ENCODE data around the gene TMEM175.

GRCh38 chr4:882646-883045, 49.6 kb upstream of the TMEM175 start:
- TF ChIP-seq RAD21 (IDR thresholded peaks at IDR 0.05 in 1 of 2, conservative IDR thresholded peaks at IDR 0.05 in 1 of 2; ENCODE audit: low read depth in 2 of 2, low read length in 2 of 2) (no peak), TAF1 (IDR thresholded peaks at IDR 0.05; ENCODE audit: low read depth, low read length) (no peak), GTF2F1 (IDR thresholded peaks at IDR 0.05; ENCODE audit: borderline replicate concordance, low read depth, low read length) (no peak), CTCF (IDR thresholded peaks at IDR 0.05; ENCODE audit: control extremely low read depth in 1 of 3, insufficient read depth in 1 of 3, low read depth in 1 of 3, low read length in 3 of 3) (no peak), SP1 (IDR thresholded peaks at IDR 0.05; ENCODE audit: low read depth, low read length) (no peak), TCF12 (IDR thresholded peaks at IDR 0.05; ENCODE audit: low read depth, low read length) (no peak), BACH1 (IDR thresholded peaks at IDR 0.05; ENCODE audit: low read length) (no peak), JUND (IDR thresholded peaks at IDR 0.05; ENCODE audit: low read length) (no peak), RFX5 (IDR thresholded peaks at IDR 0.05; ENCODE audit: borderline replicate concordance, low read depth, low read length) (no peak), EZH2 (IDR thresholded peaks at IDR 0.05; ENCODE audit: low read depth, low read length, severe bottlenecking) (no peak), MAX (IDR thresholded peaks at IDR 0.05) (no peak), SRF (IDR thresholded peaks at IDR 0.05; ENCODE audit: low read depth, low read length) (no peak), CHD2 (IDR thresholded peaks at IDR 0.05; ENCODE audit: low read length) (no peak)
- TF ChIP-seq, protein P1, sequence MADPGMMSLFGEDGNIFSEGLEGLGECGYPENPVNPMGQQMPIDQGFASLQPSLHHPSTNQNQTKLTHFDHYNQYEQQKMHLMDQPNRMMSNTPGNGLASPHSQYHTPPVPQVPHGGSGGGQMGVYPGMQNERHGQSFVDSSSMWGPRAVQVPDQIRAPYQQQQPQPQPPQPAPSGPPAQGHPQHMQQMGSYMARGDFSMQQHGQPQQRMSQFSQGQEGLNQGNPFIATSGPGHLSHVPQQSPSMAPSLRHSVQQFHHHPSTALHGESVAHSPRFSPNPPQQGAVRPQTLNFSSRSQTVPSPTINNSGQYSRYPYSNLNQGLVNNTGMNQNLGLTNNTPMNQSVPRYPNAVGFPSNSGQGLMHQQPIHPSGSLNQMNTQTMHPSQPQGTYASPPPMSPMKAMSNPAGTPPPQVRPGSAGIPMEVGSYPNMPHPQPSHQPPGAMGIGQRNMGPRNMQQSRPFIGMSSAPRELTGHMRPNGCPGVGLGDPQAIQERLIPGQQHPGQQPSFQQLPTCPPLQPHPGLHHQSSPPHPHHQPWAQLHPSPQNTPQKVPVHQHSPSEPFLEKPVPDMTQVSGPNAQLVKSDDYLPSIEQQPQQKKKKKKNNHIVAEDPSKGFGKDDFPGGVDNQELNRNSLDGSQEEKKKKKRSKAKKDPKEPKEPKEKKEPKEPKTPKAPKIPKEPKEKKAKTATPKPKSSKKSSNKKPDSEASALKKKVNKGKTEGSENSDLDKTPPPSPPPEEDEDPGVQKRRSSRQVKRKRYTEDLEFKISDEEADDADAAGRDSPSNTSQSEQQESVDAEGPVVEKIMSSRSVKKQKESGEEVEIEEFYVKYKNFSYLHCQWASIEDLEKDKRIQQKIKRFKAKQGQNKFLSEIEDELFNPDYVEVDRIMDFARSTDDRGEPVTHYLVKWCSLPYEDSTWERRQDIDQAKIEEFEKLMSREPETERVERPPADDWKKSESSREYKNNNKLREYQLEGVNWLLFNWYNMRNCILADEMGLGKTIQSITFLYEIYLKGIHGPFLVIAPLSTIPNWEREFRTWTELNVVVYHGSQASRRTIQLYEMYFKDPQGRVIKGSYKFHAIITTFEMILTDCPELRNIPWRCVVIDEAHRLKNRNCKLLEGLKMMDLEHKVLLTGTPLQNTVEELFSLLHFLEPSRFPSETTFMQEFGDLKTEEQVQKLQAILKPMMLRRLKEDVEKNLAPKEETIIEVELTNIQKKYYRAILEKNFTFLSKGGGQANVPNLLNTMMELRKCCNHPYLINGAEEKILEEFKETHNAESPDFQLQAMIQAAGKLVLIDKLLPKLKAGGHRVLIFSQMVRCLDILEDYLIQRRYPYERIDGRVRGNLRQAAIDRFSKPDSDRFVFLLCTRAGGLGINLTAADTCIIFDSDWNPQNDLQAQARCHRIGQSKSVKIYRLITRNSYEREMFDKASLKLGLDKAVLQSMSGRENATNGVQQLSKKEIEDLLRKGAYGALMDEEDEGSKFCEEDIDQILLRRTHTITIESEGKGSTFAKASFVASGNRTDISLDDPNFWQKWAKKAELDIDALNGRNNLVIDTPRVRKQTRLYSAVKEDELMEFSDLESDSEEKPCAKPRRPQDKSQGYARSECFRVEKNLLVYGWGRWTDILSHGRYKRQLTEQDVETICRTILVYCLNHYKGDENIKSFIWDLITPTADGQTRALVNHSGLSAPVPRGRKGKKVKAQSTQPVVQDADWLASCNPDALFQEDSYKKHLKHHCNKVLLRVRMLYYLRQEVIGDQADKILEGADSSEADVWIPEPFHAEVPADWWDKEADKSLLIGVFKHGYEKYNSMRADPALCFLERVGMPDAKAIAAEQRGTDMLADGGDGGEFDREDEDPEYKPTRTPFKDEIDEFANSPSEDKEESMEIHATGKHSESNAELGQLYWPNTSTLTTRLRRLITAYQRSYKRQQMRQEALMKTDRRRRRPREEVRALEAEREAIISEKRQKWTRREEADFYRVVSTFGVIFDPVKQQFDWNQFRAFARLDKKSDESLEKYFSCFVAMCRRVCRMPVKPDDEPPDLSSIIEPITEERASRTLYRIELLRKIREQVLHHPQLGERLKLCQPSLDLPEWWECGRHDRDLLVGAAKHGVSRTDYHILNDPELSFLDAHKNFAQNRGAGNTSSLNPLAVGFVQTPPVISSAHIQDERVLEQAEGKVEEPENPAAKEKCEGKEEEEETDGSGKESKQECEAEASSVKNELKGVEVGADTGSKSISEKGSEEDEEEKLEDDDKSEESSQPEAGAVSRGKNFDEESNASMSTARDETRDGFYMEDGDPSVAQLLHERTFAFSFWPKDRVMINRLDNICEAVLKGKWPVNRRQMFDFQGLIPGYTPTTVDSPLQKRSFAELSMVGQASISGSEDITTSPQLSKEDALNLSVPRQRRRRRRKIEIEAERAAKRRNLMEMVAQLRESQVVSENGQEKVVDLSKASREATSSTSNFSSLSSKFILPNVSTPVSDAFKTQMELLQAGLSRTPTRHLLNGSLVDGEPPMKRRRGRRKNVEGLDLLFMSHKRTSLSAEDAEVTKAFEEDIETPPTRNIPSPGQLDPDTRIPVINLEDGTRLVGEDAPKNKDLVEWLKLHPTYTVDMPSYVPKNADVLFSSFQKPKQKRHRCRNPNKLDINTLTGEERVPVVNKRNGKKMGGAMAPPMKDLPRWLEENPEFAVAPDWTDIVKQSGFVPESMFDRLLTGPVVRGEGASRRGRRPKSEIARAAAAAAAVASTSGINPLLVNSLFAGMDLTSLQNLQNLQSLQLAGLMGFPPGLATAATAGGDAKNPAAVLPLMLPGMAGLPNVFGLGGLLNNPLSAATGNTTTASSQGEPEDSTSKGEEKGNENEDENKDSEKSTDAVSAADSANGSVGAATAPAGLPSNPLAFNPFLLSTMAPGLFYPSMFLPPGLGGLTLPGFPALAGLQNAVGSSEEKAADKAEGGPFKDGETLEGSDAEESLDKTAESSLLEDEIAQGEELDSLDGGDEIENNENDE (IDR thresholded peaks at IDR 0.05; ENCODE audit: insufficient replicate concordance, low read length): no peak
